HCT116 (cell line): ENCODE measurements around the gene GPR84. TPM values are rescaled to one million over a fixed set of nuclear protein-coding genes. Genes with fewer than 3 reads are reported as not detected.

Experiments used
- EZH2phosphoT487 ChIP-seq: fragments of 200-600 bp; IDR thresholded peaks from 2 replicates; pipeline ENCODE4 v1.6.1; 2018; ENCODE audit warnings: antibody characterized with exemption, borderline replicate concordance
- JUND ChIP-seq: IDR thresholded peaks from 2 replicates; pipeline ENCODE4 v1.6.1; 2012
- POLR2A ChIP-seq: IDR thresholded peaks from 2 replicates; pipeline ENCODE4 v1.7.0; 2011; ENCODE audit warnings: borderline replicate concordance; ENCODE audit not compliant: insufficient read depth, insufficient read length; ENCODE audit errors: extremely low read depth
- POLR2AphosphoS5 ChIP-seq: IDR thresholded peaks from 2 replicates; pipeline ENCODE4 v1.6.1; 2011; ENCODE audit warnings: mild to moderate bottlenecking, low read depth, low read length, moderate library complexity
- YY1 ChIP-seq: IDR thresholded peaks from 2 replicates; pipeline ENCODE4 v1.6.1; 2011; ENCODE audit warnings: low read length, low read depth, moderate library complexity, mild to moderate bottlenecking; ENCODE audit not compliant: insufficient replicate concordance; ENCODE audit errors: extremely low read depth
- ZFX ChIP-seq: fragments of 450-650 bp; IDR thresholded peaks from 2 replicates; pipeline ENCODE4 v1.6.1; 2017
- ZNF274 ChIP-seq: fragments of 200-500 bp; sonication (Bioruptor generic); IDR thresholded peaks from 2 replicates; pipeline ENCODE4 v1.6.1; 2014; ENCODE audit warnings: mild to moderate bottlenecking, low read depth, low read length, inconsistent platforms
- microRNA counts: library from miRNA; unstranded; fragments of <30 nt; microRNA quantifications from one replicate; lab custom pipeline; 2015
- microRNA-seq: library from miRNA; unstranded; fragments of <30 nt; microRNA quantifications from one replicate; pipeline ENCODE4, GENCODE V29; 2016; ENCODE audit warnings: borderline number of aligned reads
- total RNA-seq: library from RNA; stranded (reverse); gene quantifications from one replicate; pipeline ENCODE4 v1.2.1, GENCODE V29; 2021; ENCODE audit not compliant: unreplicated experiment

The GPR84 gene
- total RNA-seq, 1 experiment from 2014 or later, result not detected

GRCh38 chr12:54321363-54321762 is 42.9 kb downstream of the GPR84 start (continued):
- TF ChIP-seq EZH2phosphoT487 (no peak), YY1 (no peak), ZNF274 (no peak), ZFX (no peak), POLR2AphosphoS5 (no peak), JUND (no peak), POLR2A (no peak)

MicroRNA genes within 50 kb of the gene (microRNA counts, 767-probe panel; counts per million panel counts)
- microRNA hsa-miR-148b-3p (lab: Ali Mortazavi, UCI), result 19,220 counts per million, percentile 40 among the panel's probes with 10 or more counts

Small RNAs within 50 kb of the gene (microRNA-seq; reads per million reads assigned to microRNA genes)
- gene MIR148B, result 386 reads per million, percentile 73 among the genes with 10 or more reads in this experiment

Other genes with a start within 250 kb of the GPR84 start
- 43.6 TPM for gene SMUG1, start 175.5 kb downstream of the GPR84 start, total RNA-seq
- 72.3 TPM for gene CBX5, start 84.4 kb downstream of the GPR84 start, total RNA-seq
- gene HNRNPA1, start 83.8 kb downstream of the GPR84 start, total RNA-seq, result 1,878 TPM
- 1.3 TPM for gene NFE2, start 63.5 kb downstream of the GPR84 start, total RNA-seq
- gene COPZ1, start 39.4 kb downstream of the GPR84 start, total RNA-seq, result 191 TPM
- gene ZNF385A, start 20.2 kb upstream of the GPR84 start, total RNA-seq, result 34.7 TPM
- gene ITGA5, start 54.8 kb upstream of the GPR84 start, total RNA-seq, result 49.7 TPM
- gene GTSF1, start 109.1 kb upstream of the GPR84 start, total RNA-seq, result 229 TPM
- 1.1 TPM for gene NCKAP1L, start 133.3 kb upstream of the GPR84 start, total RNA-seq
- 0.52 TPM for gene PDE1B, start 185.1 kb upstream of the GPR84 start, total RNA-seq
- 0.61 TPM for gene PPP1R1A, start 224.2 kb upstream of the GPR84 start, total RNA-seq